ENCODE results near the gene CLRN3.

CLRN3 gene

GRCh38 chr10:127845756-127846155, 47.0 kb downstream of the CLRN3 start:
- FAIRE-seq = no peak

DNA sequence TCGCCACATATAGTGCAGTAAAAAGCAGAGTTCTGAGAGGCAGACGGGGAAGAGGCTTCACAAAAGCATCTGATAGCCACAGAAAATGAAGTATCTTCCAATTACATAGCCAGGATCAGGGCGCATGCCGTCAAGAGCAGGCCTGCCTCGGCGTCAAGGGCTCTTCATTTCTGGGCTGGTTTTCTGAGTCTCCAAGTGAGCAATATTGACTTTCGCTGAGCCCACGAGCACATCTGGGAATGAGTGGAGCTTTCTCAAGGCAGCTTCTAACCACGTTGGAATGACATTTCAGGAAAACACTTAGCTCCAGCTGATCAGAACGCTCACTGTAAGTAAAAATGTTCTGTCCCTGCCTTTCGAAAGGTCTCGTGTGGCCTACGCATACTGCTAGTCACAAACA, 51.9 kb downstream of the CLRN3 start:
- FAIRE-seq = no peak

GRCh38 chr10:127836966-127837365, 55.8 kb downstream of the CLRN3 start:
- no peak for FAIRE-seq

- FAIRE-seq = no peak
Measured at GRCh38 chr10:127836176-127836575, 56.6 kb downstream of the CLRN3 start.

GRCh38 chr10:127834791-127835190, 58.0 kb downstream of the CLRN3 start:
- FAIRE-seq = no peak

DNA sequence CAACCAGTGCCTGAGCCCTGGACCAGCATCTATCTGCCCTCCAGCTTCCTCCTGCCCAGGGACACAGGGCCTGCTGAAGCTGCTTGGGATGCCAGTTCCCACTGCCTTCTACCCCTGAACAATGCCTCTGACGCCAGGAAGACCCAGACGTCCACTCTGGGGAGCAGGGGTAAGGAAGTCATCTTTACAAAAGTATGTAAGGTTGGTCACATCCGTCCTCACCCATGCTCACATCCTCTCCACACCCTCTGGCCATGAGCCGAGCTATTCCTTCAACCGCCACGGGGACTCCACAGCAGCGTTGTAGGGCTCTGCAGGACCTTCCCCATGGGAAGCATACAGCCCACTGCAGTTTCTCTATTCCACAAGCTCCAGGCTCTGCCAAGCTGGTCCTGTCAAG, 58.5 kb downstream of the CLRN3 start:
- no peak for FAIRE-seq

DNA sequence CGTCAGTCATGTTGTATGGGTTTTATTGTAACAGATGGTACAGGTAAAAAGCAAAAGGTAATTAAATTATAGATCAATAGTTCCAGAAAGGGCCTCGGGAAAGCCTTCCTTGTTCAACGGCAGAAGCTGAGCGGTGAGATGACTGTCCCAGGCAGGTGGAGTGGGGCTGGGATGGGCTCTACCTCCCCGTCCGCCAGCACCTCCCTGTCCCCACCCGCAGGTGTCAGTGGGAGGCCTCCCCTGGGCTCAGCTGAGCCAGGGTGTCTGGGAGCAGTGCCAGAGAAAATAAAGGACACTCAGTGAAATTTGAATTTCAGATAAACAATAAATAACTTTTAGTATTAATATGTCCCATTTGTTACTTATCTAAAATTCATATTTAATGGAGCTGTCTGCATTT, 58.9 kb downstream of the CLRN3 start:
- no peak for FAIRE-seq

DNA sequence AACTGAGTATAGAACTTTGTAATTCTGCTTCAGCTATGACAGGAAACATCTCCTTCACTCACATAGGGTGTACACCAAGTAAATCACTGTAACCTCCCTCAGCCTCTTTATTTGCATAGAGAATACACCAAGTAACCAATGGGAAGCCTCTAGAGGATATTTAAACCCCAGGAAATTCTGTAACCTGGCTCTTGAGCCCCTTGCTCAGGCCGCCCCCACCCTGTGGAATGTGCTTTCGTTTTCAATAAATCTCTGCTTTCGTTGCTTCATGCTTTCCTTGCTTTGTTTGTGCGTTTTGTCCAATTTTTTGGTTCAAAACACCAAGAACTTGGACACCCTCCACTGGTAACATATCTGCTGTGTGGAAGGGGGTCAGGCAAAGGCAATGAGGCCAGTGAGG, 60.2 kb downstream of the CLRN3 start:
- FAIRE-seq = no peak

- no peak for FAIRE-seq
Measured at GRCh38 chr10:127830414-127830813, 62.3 kb downstream of the CLRN3 start.

All from colon (tissue), 2 donors.